Mammary epithelial cell (primary cell): ENCODE results near the gene PHACTR3.

ENCODE experiments used
- CTCF ChIP-seq, 2 donors: IDR thresholded peaks in 1 of 2; conservative IDR thresholded peaks in 1 of 2; 2 replicates each; pipeline ENCODE4 v1.5.1; 2011 to 2012; ENCODE audit warnings: inconsistent platforms in 2 of 2, low read length in 2 of 2, mild to moderate bottlenecking in 2 of 2, control low read depth in 1 of 2, low read depth in 1 of 2; ENCODE audit not compliant: insufficient read depth in 1 of 2; ENCODE audit errors: extremely low read depth in 1 of 2
- EZH2 ChIP-seq: IDR thresholded peaks from 2 replicates; pipeline ENCODE4 v1.6.1; 2012; ENCODE audit warnings: low read length, inconsistent platforms, borderline replicate concordance

GRCh38 chr20:59747671-59748515 lies 143.6 kb downstream of the PHACTR3 start:
- TF ChIP-seq CTCF (conservative IDR thresholded peaks at IDR 0.05 in 1 of 2, IDR thresholded peaks at IDR 0.05 in 1 of 2; ENCODE audit: extremely low read depth in 1 of 2, insufficient read depth in 1 of 2, low read depth in 1 of 2, low read length in 2 of 2): no peak
- TF ChIP-seq EZH2: no peak
